Measurements from ENCODE around the gene EXOC4. TPM values are rescaled to one million over a fixed set of nuclear protein-coding genes. Genes with fewer than 3 reads are reported as not detected.

EXOC4 gene
- total RNA-seq, 1 experiment from 2014 or later: 71.0 TPM

- intact Hi-C loops (cut with micrococcal nuclease; ENCODE audit: unreplicated experiment) (no loop called here), in situ Hi-C loops (cut with HindIII; ENCODE audit: low pct_unique_long_range_greater_than_20kb, low sequenced_read_pairs) (no loop called here)
- Histone ChIP-seq H3K36me3 (ENCODE audit: control insufficient read depth, insufficient read depth, low read length) (no peaks in the 10 kb centered on the region), H3K27me3 (ENCODE audit: control insufficient read depth, insufficient read depth, low read length) (no peaks in the 10 kb centered on the region), H3K4me1 (ENCODE audit: control insufficient read depth, insufficient read depth, low read length) (no peaks in the 10 kb centered on the region), H3K9me3 (ENCODE audit: control insufficient read depth, insufficient read depth, low read depth, low read length) (no peaks in the 10 kb centered on the region), H3K4me3 (ENCODE audit: low read depth in 2 of 2, low read length in 2 of 2) (no peak overlapping the region), H3K27ac (ENCODE audit: low read length) (no peak overlapping the region)
- BruUV-seq (replicated peaks): no TSS peak
- CTCF ChIA-PET: no interaction called here
- TF ChIP-seq SIN3A (IDR thresholded peaks at IDR 0.05; ENCODE audit: borderline replicate concordance, insufficient read depth, low read depth, low read length): no peak
- no peak for TF ChIP-seq POLR2AphosphoS5 (IDR thresholded peaks at IDR 0.05; ENCODE audit: low read depth, low read length)
- no peak for TF ChIP-seq REST (IDR thresholded peaks at IDR 0.05; ENCODE audit: insufficient read depth in 1 of 2, low read depth in 2 of 2, low read length in 1 of 2)
- no peak for TF ChIP-seq TCF7L2 (IDR thresholded peaks at IDR 0.05; ENCODE audit: low read depth, low read length)
- no peak for TF ChIP-seq CTCF (IDR thresholded peaks at IDR 0.05)
- POLR2A ChIA-PET: no interaction called here
- DNase-seq (ENCODE audit: low read depth, low spot score) (no peak), ATAC-seq (no peak)
Measured at GRCh38 chr7:133934262-133934976, 681.5 kb downstream of the EXOC4 start.

- CTCF ChIA-PET: no interaction called here
- no peak overlapping the region for H3K4me3 ChIP-seq (ENCODE audit: low read depth in 2 of 2, low read length in 2 of 2)
- POLR2A ChIA-PET: no interaction called here
- no TSS peak for BruUV-seq (replicated peaks)
- in situ Hi-C loops (cut with HindIII; ENCODE audit: low pct_unique_long_range_greater_than_20kb, low sequenced_read_pairs): no loop called here
- TF ChIP-seq TCF7L2 (IDR thresholded peaks at IDR 0.05; ENCODE audit: low read depth, low read length) (no peak), POLR2AphosphoS5 (IDR thresholded peaks at IDR 0.05; ENCODE audit: low read depth, low read length) (no peak)
- no peak overlapping the region for H3K27ac ChIP-seq (ENCODE audit: low read length)
- intact Hi-C loops (cut with micrococcal nuclease; ENCODE audit: unreplicated experiment): no loop called here
- no peaks in the 10 kb centered on the region for H3K9me3 ChIP-seq (ENCODE audit: control insufficient read depth, insufficient read depth, low read depth, low read length)
- no peaks in the 10 kb centered on the region for H3K4me1 ChIP-seq (ENCODE audit: control insufficient read depth, insufficient read depth, low read length)
- ATAC-seq (no peak), DNase-seq (ENCODE audit: low read depth, low spot score) (no peak)
- H3K27me3 ChIP-seq (ENCODE audit: control insufficient read depth, insufficient read depth, low read length): no peaks in the 10 kb centered on the region
- no peaks in the 10 kb centered on the region for H3K36me3 ChIP-seq (ENCODE audit: control insufficient read depth, insufficient read depth, low read length)
Measured at GRCh38 chr7:133934977-133935330, 682.1 kb downstream of the EXOC4 start.

DNA sequence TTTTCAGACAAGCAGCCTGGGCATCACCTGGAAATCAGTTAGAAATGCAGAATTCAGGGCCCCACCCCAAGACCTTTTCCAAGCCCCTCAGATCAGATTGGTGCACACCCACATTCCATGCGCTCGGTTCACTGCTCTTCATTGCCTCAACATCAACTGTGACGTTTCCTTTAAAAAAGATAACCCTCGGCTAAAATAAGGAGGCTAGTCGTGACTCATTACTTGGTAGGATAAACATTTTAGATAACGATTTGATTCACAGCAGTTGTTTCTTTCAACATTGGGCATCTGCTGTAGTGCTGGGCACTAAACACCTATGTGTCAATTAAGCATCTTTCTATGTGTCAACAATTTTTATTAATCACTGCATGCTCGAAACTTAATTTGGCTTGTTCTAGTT is 683.2 kb downstream of the EXOC4 start:
- in situ Hi-C loops (cut with HindIII; ENCODE audit: low pct_unique_long_range_greater_than_20kb, low sequenced_read_pairs): no loop called here
- TF ChIP-seq SIN3A (IDR thresholded peaks at IDR 0.05; ENCODE audit: borderline replicate concordance, insufficient read depth, low read depth, low read length) (no peak), TCF7L2 (IDR thresholded peaks at IDR 0.05; ENCODE audit: low read depth, low read length) (no peak), REST (IDR thresholded peaks at IDR 0.05; ENCODE audit: insufficient read depth in 1 of 2, low read depth in 2 of 2, low read length in 1 of 2) (no peak), CTCF (IDR thresholded peaks at IDR 0.05) (no peak), POLR2AphosphoS5 (IDR thresholded peaks at IDR 0.05; ENCODE audit: low read depth, low read length) (no peak)
- no peaks in the 10 kb centered on the region for H3K36me3 ChIP-seq (ENCODE audit: control insufficient read depth, insufficient read depth, low read length)
- DNase-seq (ENCODE audit: low read depth, low spot score) (no peak), ATAC-seq (no peak)
- CTCF ChIA-PET: no interaction called here
- intact Hi-C loops (cut with micrococcal nuclease; ENCODE audit: unreplicated experiment): no loop called here
- POLR2A ChIA-PET: no interaction called here
- no peak overlapping the region for H3K4me3 ChIP-seq (ENCODE audit: low read depth in 2 of 2, low read length in 2 of 2)
- no peaks in the 10 kb centered on the region for H3K27me3 ChIP-seq (ENCODE audit: control insufficient read depth, insufficient read depth, low read length)
- H3K27ac ChIP-seq (ENCODE audit: low read length): no peak overlapping the region
- no TSS peak for BruUV-seq (replicated peaks)
- no peaks in the 10 kb centered on the region for H3K9me3 ChIP-seq (ENCODE audit: control insufficient read depth, insufficient read depth, low read depth, low read length)
- no peaks in the 10 kb centered on the region for H3K4me1 ChIP-seq (ENCODE audit: control insufficient read depth, insufficient read depth, low read length)

All from Panc1 (cell line).